Iris pigment epithelial cell (primary cell): Measurements from ENCODE around the gene PLA2G5.

ENCODE experiments used
- DNase-seq: peaks from one replicate; pipeline ENCODE4 v3.0.0-alpha.2; 2011; ENCODE audit warnings: low read depth

The PLA2G5 gene

DNA sequence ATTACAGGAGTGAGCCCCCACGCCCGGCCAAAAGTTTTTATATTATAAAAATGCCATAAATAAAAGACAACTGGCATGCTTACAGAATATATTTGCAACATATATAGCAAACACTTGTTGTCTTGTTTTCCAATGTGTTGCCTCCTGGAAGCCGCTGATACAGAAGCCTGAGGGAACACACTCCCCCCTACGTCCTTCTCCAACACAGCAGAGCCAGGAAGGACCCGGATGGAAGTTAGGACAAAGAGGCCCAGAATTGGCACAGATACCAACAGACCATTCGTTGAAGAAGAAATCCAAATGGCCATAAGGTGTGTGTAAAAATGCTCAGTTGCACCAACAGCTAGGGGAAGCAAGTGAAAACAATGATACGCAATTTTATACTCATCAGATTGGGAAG is 1.3 kb upstream of the PLA2G5 start:
- no peak for DNase-seq

DNA sequence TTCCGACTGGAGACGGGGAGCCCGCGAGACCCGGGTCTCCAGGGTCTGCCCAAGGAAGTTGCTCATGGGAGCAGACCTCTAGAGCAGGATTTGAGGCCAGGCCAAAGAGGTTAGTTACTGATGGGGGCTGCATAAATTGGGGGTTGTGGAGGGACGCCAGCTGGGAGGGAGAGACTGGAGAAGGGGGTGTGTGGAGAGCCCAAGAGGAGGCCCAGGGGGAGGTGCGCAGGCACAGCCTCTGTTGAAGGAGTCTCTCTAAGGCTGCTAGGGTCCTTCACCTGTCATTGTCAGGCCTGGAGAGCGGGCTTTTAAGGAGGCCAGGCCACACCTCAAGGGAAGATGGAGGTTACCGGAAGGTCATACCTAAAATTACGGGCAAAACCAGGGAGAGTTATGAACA is 363 bp downstream of the PLA2G5 start:
- no peak for DNase-seq

DNA sequence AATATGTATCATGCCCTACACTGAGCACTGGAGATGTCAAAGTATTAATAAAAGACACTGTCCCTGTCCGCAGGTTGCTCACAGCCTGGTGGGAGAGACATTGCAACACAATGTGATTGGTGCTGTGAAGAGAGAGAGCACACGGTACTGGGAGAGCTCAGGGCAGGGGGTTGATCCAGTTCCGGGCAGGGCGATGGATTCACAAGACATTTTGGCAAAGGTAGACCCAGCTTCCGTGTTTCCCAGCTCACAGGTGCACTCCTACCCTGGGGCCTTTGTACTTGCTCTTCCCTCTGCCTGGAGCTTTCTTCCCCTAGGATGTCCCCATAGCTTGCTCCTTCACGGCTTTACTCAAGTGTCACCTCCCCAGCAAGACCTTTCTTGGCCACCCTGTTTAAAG is 1.4 kb downstream of the PLA2G5 start:
- no peak for DNase-seq

DNA sequence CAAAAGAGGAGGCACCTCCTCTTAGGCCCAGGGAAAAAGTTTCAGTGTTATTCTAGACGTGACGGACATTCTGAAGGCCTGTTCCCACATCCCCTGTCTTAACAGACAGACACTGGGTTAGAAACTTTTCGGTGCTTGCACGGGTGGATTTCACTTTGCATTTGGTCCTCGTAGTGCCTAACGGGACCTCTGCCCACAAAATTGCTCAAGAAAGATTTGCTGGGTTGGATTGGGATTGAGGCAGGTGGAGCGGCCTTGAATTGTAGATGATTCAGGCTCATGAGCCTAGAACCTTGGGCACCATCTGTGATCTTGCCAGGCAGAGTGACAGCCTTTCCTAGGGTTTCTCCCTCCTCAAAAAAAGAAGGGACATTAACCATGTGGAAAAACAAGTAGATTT is 2.8 kb downstream of the PLA2G5 start:
- no peak for DNase-seq

DNA sequence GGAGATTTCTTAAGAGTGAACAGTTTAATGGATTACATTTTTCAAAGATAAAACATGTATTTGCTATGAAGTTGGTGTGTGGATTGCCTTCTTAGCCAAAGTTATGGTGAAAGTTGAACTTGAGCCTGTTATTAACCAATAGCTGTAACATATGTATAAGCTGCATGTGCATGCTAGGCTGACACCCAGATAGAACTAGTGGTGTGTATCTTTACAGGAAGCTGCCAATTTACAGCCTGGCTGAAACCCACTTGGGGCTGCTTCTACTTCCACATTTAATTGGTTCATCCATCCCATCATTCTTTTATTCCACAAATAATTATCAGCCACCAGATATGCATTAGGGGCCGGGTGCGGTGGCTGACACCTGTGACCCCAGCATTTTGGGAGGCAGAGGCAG is 3.3 kb downstream of the PLA2G5 start:
- DNase-seq = no peak

DNA sequence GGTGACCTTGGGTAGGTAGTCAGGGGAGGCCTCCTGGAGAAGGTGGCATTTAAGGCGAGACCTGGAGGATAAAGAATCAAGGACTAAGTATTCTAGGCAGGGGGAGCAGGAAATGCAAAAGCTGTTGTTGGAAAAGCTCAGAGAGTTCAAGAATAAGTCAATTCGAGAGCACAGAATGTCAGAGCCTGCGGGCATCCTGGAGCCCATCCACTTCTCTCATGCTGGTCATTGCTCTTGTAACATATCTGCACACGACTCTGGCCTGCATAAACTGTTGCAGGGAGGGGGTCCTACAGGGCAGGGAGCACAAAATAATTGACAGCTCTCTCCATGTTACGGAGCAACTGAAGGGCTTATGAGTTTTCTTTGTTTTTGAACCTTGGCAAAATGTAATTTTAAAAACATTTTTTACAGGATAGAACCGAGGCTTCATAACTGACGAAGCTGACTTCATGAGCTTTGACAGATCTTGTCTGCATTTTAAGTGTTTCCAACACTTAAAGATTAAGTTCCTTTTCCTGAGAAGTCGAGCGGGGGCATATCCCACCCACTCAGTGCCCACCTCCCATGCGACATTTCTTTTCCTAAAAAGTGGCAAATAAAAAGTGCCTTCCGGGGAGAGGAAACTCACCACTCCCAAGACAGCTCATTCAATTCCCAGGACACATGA is 4.2 kb downstream of the PLA2G5 start:
- DNase-seq = no peak

DNA sequence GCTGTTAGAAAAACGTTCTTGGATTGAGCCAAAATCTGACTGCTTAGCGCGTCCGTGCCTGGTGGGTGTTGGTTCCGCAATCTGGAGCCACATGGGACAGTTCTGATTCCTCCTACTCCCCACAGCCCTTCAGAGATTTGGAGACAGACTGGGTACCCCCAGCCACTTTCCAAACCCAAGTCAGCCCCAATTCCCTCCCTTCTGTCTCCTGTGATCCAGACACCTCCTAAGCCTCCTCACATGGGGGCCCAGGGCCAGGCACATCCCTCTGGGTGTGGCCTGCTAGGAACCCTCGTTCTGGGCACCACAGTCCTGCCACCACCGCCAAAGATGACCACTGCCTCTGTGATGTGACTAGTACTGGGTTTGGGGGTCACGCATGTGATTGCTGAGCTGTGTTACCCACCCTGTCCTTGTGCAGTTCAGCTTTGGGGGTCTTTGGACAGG is 4.8 kb downstream of the PLA2G5 start:
- DNase-seq = no peak

DNA sequence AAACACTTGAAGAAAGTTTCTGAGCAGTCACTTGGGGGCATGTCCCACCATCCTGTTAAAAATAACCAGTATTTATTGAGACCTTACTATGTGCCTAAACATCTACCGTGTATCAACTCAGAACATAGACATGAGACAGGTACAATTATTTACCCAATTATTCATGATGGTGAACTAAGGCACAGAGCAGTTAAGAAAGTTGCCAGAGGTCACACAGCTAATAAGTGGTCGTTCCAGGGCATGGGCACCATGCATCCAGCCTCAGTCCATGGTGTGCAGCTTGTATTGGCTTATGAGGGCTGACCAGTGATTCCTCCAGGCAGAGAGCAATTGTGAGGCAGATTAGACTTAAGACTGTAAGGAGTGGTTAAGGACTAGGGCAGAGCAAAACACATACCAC is 5.4 kb downstream of the PLA2G5 start:
- DNase-seq = no peak

DNA sequence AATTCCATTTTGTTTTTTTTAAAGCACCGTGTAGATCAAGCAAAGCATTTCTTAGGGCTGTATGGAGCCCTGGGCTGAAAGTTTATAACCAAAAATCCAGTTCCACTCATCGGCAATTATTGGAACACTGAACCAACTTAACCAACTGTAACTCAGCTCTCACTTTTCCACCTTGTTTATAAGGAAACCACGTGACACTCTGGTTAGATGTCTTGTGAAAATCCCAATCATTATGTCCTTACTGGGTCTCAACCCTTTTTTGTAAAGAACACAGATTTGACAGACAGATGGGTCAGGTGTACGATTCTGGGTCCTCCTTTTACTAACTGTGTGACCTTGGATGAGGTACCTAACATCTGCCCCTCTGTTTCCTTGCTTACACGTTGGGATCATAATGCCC is 6.2 kb downstream of the PLA2G5 start:
- DNase-seq = no peak

DNA sequence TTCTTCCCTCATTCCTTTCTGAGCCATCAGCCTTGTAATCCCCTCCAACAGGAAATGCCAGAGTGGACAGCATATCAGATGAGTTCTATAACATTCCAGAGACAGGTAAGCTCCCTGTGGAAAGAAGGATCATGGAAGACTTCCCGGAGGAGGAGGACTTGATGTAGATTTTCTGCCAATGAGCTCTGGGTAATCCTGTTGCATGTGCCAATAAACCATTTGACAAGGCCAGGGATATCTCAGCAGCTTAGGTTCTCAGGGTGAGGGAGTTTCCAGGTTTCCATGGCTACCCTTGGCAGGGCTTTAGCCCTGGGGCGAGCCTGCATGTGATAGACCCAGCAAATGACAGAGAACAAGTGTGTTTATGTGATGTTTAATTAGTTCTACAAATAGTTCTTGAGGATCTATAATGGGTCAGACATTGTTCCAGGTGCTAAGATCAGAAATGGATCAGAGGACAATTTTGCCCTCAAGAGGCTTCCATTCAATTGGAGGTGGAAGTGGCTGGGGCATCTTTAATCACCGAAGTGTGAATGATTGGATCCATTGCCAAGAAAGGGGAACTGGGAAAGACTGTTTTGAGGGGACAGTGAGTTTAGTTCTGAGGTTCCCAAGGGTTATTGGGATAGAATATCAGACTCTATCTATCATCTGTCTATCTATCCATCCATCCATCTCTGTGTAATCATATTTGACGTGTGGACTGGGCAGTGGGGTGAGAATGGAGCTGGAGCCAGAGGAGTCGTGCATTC is 6.9 kb downstream of the PLA2G5 start:
- DNase-seq = no peak

DNA sequence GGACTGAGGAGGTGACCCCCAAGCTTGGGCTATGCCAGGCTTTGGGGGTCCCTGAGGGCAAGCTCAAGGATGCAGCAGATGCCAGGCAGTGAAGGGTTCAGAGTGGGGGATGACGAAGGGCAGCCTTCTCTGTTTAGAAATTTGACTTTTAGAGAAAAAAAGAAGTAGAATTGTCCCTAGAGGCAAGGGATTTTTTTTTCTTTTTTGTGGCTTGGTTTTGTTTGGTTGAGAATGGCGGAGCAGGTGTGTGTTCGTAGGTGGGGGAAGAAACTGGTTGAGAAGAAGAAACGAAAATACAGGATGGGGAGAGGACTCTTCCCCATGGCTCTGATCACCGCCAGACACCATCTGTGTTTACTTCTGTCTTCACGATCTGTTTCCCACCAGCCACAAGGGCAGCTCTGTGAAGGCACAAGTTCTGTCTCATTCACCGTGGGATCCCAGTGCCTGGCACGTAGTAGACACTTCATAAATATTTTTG is 8.2 kb downstream of the PLA2G5 start:
- DNase-seq = no peak

DNA sequence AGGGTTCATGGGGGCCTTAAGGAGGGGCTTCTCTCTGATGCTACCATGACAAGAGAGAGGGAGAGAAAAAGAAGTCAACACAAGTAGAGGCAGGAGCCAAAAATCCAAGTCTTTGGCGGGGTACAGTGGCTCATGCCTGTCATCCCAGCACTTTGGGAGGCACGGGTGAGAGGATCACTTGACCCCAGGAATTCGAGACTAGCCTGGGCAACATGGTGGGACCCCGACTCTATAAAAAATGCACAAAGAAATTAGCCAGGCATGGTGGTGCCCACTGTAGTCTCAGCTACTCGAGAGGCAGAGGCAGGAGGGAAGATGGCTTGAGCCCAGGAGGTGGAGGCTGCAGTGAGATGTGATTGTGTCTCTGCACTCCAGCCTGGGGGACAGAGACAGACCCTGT is 8.7 kb downstream of the PLA2G5 start:
- DNase-seq = no peak

DNA sequence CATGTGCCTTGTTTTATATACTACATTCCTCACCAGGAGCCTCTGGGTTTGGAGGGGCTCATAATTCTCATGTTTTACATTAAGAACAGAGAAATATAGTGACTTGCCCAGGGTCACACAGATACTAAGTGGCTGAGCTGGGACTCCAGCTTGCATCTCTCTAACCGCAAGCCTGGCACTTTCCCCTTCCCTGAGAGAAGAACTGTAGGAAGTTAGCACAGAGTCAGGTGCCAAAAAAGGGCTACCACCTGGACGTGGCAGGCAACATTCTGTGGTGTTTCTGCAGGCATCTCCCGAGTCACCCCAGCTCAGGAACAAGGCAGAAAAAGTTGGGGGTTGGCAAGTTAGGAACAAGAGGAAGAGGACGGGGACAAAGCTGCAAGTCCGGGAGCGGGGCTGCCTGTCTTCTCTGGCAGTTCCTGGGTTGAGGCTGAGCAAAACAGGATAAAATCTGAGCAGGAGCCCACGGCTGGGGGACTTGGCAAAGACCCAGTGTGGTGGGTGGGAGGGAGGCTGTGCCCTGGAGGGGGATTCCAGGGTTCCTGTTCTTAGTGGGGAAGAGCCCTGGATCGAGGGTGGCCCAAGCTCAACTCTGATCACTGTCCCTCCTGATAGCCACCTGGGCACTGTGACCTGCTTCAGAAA is 9.8 kb downstream of the PLA2G5 start:
- DNase-seq = no peak

DNA sequence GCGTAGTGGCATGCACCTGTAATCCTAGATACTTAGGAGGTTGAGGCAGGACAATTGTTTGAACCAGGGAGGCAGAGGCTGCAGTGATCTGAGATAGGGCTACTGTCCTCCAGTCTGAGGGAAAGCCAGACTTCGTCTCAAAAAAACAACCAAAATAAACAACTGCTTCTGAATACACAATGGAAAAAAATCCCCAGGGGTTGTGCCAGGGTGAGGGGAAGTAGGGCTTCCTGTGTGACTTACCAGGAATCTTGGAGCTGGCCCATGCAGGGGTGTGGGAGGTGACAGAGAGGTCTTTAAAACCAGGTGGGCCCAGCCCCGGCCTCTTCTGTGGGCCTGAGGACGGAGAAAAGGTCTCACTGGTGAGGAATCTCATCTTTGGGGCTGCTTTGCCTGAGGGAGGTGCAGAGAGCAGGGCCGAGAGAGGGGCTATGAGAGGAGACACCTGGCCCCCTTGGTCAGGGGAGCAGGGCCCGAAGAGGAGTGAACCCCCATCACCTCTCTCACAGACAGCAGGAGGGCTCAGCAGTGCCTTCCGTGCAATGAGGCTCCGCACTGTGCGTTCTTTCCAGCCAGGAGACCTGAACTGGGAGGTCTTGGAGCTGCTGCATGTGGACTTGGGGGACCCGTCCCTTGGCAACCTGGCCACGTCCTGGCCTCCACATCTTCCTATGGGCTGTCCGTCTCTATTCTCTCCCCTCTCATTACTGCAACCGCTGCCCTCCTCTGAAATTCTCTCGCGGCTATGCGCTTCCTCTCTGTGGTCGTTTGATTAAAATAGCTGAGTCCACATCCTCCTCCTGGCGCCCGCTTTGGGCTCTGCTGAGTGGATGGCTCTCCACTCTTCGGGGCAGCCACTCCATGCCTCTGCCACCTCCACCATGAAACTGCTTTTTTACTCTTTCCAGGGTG is 10.7 kb downstream of the PLA2G5 start:
- DNase-seq = no peak

DNA sequence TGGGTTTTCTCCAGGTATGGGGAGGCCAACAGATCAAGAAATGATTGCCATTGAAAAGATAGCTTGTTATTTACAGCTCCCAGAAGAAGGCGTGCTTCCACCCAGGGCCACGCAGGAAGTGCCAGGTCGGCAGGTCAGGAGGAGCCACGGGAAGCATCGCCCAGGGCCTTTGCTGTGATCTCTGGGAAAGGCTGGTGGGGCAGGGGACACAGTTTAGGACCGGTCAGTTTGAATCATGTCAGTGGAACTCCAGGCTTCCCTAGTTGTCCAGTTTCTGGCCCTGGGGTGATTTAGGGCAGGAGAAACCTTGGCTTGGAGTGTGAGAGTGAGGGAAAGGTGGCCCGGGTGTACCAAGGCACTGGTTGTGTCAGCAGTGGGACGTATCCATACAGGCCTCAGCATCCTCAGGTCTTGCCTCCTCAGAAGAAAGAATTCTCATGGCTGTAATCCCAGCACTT is 11.4 kb downstream of the PLA2G5 start:
- no peak for DNase-seq

DNA sequence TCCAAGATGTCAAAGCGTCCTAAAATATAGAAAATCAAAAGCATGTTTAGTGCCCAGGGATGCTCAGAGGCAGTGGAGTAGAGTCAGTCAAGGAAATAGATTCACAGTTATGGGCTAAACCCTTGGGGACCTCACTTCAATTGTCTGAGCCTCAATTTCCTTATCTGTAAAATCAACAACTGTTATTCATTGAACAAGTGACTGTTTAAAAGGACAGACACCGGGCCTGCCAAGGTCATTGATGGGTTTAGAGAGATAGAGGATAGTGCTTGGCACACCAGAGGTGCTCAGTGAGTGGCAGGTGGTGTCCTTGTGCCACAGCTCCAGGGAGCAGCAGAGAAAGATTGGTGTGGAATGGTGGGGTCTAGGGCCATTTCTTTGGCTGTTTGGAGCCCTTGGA is 12.8 kb downstream of the PLA2G5 start:
- no peak for DNase-seq

DNA sequence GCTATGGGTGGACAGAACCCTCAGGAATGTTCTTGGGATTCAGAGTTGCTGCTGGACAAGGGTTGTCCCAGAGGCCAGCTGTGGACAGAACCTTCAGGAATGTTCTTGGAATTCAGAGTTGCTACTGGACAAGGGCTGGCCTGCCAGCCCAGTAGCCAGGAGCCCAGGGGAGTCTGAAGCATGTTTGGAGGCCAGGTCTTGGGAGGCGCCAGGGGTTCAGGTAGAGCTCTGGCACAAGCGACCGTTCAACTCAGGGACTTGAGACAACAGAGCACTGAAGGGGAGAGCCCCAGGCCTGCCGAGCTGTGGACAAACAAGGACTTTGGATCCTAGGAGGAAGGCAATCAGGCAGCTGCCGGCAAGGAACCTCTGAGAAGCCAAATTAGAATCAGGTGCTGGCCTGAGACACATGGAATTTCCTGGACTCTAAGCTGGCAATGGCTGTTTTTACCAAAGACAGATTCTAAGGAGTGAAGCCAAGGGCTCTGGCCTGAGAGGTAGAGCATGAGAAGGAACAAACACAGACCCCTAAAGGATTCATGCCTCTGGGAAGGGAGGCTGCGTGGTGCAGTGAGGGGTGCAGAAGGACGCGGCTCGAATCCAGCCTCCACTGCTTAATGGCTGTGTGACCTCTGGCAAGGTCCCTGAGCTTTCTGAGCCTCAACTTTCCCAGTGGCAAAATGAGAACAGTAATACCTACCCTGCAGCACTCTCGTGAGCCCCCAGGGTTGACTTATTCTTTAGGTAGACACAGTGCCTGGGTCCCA is 13.4 kb downstream of the PLA2G5 start:
- no peak for DNase-seq

DNA sequence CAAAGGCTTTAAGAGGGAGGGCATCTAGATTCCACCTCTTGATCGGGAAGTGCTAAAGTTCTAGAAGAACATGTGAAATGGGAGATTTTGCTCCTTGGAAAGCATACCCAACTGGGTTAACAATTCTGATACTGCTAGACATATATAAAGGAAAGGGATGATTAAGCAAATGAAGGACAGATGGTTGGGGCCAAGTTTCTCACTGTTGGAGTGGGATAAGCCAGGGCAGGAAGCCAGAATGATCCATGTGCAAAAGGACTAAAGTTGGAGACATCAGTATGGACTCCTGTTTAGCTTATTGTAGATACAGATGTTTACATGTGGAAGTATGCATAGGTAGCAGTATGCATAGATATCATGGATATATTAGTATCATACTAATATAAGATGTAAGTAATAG is 16.8 kb downstream of the PLA2G5 start:
- DNase-seq = no peak

DNA sequence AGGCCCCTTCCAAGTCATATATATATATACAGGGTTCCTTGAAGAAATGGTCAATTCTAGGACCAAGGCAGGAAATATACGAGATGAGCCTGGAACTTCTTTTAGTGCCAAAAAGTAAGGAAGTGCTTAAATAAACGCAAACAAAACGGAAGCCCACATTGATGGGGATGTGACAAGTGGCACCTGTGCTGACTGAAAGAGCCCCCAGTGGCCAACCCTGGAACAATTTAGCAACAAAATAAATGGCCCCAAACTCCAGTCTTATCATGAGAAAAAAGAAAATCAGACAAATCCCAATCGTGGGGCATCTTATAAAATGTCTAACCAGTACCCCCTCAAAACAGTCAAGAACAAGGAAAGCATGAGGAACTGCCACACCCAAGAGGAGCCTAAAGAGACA is 17.7 kb downstream of the PLA2G5 start:
- no peak for DNase-seq

DNA sequence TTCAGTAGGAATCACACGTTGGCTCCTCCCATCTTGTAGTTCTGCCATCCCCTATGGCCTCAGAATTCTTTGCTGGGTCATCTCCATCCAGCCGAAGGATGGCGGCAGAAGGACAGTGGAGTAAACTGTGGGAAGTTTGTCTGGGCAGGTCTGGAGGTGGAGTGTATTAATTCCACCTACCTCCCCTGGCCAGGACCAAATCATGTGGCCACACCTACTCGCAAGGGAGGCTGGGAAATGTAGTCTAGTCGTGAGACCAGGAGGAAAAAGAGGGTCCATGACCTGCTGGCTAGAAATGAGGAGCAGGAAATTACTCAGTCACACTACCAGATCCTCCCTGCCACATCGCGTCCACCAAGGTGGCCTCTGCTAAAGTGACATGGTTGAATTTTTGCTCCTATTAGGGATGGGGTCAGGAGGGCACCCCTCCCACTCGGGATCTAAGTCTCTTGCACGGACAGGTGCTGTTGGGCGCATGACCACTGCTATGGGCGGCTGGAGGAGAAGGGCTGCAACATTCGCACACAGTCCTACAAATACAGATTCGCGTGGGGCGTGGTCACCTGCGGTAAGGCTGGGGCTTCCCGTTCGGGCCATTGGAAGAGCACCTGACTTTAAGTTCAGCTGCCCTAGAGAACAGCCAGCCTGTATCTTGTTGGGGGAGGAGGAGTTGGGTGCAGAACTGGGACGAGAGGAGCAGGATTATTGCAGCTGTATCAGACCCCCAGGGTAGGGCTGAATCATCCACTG is 19.5 kb downstream of the PLA2G5 start:
- DNase-seq = no peak

DNA sequence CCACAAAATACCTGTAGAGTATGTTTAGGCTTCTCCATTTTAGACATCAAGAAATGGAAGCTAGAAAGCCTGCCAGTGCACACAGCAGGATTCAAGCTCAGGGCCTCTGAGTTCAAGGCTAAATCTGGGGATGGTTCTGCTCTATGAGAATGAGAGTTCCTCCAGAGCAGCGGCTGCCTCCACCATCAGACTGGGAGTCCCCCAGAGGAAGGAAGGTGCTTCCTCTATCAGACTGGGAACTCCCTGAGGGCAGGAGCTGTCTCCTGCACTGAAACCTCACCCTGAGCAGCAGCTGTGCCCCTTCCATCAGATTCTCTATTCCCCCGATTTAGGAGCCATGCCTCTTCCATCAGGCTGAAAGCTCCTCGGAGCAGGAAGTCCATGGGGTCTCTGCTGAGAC is 20.1 kb downstream of the PLA2G5 start:
- DNase-seq = no peak
